Stomach (tissue), 9 donors: ENCODE measurements around the gene MTCH2. TPM values are rescaled to one million over a fixed set of nuclear protein-coding genes. Genes with fewer than 3 reads are reported as not detected.

Source experiments
- DNase-seq, 2 donors: peaks; one replicate each; pipeline versions ENCODE4 v3.0.0 to v3.0.0-alpha.2; 2013 to 2019
- H3K27ac ChIP-seq, 5 donors: fragments of 200-600 bp in 4 of 5; sonication (generic) in 4 of 5; one replicate each; pipeline ENCODE4 v1.5.1; 2013 to 2019; ENCODE audit warnings: mild to moderate bottlenecking in 1 of 5, moderate library complexity in 1 of 5
- H3K27me3 ChIP-seq, 3 donors: fragments of 200-600 bp; sonication (generic); one replicate each; pipeline ENCODE4 v1.5.1; 2017 to 2019; ENCODE audit warnings: mixed run types in 1 of 3
- H3K36me3 ChIP-seq, 4 donors: fragments of 200-600 bp; sonication (generic); 1 replicate in 3 of 4; 2 replicates in 1 of 4; pipeline ENCODE4 v1.5.1; 2016 to 2019
- H3K4me1 ChIP-seq, 4 donors: fragments of 200-600 bp; sonication (generic); one replicate each; pipeline ENCODE4 v1.5.1; 2016 to 2019
- H3K4me3 ChIP-seq, 4 donors: fragments of 200-600 bp; sonication (generic) in 3 of 4; one replicate each; pipeline ENCODE4 v1.5.1; 2016 to 2019; ENCODE audit warnings: mild to moderate bottlenecking in 1 of 4
- H3K9me3 ChIP-seq, 4 donors: fragments of 200-600 bp; sonication (generic); one replicate each; pipeline ENCODE4 v1.5.1; 2016 to 2019
- EP300 ChIP-seq: sonication (generic); formaldehyde crosslinking; IDR thresholded peaks from one replicate; pipeline ENCODE4 v1.6.1; 2017; ENCODE audit warnings: antibody characterized with exemption
- POLR2A ChIP-seq, 4 donors: fragments of 450-650 bp; IDR thresholded peaks; one replicate each; pipeline ENCODE4 v1.6.1; 2016; ENCODE audit warnings: antibody characterized with exemption in 4 of 4, control low read depth in 2 of 4, mild to moderate bottlenecking in 1 of 4, moderate library complexity in 1 of 4
- POLR2AphosphoS5 ChIP-seq, 3 donors: sonication (generic); formaldehyde crosslinking; IDR thresholded peaks; one replicate each; pipeline ENCODE4 v1.6.1; 2016; ENCODE audit warnings: antibody characterized with exemption in 3 of 3
- WGBS, 5 donors: extraction: QIAGEN DNeasy Blood & Tissue Kit in 3 of 5; methylation state at CpG; one replicate each; pipeline versions ENCODE4 v1.1.5 to v1.1.7; 2013 to 2018; 5-methylcytosine and 5-hydroxymethylcytosine counted together
- intact Hi-C: fragments of 100-400 bp; cut with DNase I; formaldehyde crosslinking; loops from one replicate; pipeline ENCODE4 v1.15.1; 2023; ENCODE audit warnings: low total_unique reads
- polyA plus RNA-seq, 3 donors: library from polyadenylated mRNA; stranded (reverse); fragments of 200-250 nt; gene quantifications; one replicate each; pipeline ENCODE4 v1.2.3, GENCODE V29; 2013
- total RNA-seq, 5 donors: library from RNA; depleted of rRNA; stranded (reverse); fragments of >200 nt; gene quantifications; one replicate each; pipeline versions ENCODE4 v1.1.0 to v1.2.3, GENCODE V29; 2014 to 2016
- TF ChIP-seq, protein P1 (sequence below), 7 experiments: fragments of 450-650 bp in 4 of 7; fragments of 200-600 bp in 3 of 7; sonication (generic) in 3 of 7; IDR thresholded peaks; one replicate each; pipeline ENCODE4 v1.5.1; 2016 to 2019; ENCODE audit warnings: antibody characterized with exemption in 7 of 7, control low read depth in 2 of 7, mild to moderate bottlenecking in 1 of 7
- donor health status: healthy with polysubstance abuse.
- donor health status: Bipolar disorder and iron deficiency.
- donor health status: healthy.

MTCH2 gene
- total and polyA plus RNA-seq, 8 donors, result 21.7 to 86.2 (median 45.8) TPM

DNA sequence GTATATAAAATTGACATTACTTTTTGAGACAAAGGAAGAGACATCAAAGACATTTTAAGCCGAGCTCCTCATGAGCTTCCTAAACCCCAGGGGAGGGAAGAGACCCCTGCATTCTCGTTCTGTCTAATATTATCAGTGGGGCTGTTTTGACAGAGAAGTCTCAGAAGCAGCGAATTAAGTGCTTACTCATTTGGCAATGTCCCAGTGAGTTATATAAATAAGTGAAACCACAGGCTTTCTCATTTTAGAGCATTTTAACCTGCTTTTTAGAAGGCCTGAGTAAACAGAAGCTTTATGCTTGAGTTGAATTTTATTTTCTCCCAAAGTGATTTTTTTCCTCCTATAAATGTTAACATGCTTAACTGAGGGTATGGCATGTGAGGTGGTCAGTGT lies 24.9 kb downstream of the MTCH2 start:
- Histone ChIP-seq H3K4me3 (no peak overlapping the region), H3K36me3 (peaks cover 32 to 58% (median 54%) of the 10 kb centered on the region in 4 donors), H3K27ac (no peak overlapping the region), H3K9me3 (no peaks in the 10 kb centered on the region), H3K4me1 (peaks cover 0 to 11% (median 5%) of the 10 kb centered on the region in 4 donors), H3K27me3 (no peaks in the 10 kb centered on the region)
- no peak for DNase-seq
- intact Hi-C loops, result no loop called here
- TF ChIP-seq, protein P1, sequence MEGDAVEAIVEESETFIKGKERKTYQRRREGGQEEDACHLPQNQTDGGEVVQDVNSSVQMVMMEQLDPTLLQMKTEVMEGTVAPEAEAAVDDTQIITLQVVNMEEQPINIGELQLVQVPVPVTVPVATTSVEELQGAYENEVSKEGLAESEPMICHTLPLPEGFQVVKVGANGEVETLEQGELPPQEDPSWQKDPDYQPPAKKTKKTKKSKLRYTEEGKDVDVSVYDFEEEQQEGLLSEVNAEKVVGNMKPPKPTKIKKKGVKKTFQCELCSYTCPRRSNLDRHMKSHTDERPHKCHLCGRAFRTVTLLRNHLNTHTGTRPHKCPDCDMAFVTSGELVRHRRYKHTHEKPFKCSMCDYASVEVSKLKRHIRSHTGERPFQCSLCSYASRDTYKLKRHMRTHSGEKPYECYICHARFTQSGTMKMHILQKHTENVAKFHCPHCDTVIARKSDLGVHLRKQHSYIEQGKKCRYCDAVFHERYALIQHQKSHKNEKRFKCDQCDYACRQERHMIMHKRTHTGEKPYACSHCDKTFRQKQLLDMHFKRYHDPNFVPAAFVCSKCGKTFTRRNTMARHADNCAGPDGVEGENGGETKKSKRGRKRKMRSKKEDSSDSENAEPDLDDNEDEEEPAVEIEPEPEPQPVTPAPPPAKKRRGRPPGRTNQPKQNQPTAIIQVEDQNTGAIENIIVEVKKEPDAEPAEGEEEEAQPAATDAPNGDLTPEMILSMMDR (IDR thresholded peaks at IDR 0.05), result no peak
- TF ChIP-seq EP300 (no peak), POLR2A (IDR thresholded peaks at IDR 0.05) (no peak), POLR2AphosphoS5 (IDR thresholded peaks at IDR 0.05) (no peak)
- WGBS, 5 donors, result 46 to 64% (median 54%) methylated on average over 3 of the region's 3 CpGs

DNA sequence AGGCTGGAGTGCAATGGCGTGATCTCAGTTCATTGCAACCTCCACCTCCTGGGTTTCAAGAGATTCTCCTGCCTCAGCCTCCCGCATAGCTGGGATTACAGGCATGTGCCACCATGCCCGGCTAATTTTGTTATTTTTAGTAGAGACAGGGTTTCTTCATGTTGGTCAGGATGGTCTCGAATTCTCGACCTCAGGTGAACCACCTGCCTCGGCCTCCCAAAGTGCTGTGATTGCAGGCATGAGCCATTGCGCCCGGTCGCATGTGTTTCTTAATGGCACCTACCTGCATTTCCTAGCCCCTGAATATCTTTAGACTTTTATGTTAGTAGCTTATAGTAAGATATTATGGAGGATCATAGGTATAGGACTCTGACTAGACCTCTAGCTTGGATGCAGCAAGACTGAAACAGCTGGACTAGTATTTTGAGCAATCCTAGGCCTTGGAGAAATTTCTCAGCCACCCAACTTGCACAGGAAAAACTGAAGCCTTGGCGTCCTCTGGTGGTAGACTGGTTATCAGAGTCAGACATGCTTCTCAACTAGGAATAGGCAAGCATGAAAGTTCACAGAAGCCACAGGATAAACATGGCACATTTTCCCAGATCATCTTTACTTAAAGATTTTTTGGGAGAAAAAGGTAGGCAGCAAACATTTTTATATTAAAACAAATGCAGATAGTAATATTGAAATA lies 25.5 kb downstream of the MTCH2 start:
- intact Hi-C loops, result no loop called here
- Histone ChIP-seq H3K27ac (no peak overlapping the region), H3K9me3 (no peaks in the 10 kb centered on the region), H3K4me3 (no peak overlapping the region), H3K27me3 (no peaks in the 10 kb centered on the region), H3K36me3 (peaks cover 27 to 52% (median 48%) of the 10 kb centered on the region in 4 donors), H3K4me1 (peaks cover 0 to 11% (median 5%) of the 10 kb centered on the region in 4 donors)
- DNase-seq, result peak in 1 of 2 donors; percentile 84
- 86 to 89% (median 87%) methylated on average over 10 of the region's 10 CpGs for WGBS, 5 donors
- TF ChIP-seq POLR2AphosphoS5 (IDR thresholded peaks at IDR 0.05) (peak in 1 of 3 donors; percentile 27), EP300 (no peak), POLR2A (IDR thresholded peaks at IDR 0.05) (no peak)
- TF ChIP-seq, protein P1 (IDR thresholded peaks at IDR 0.05), result peak in 5 of 7 experiments; percentile 11 to 48 (median 38)

DNA sequence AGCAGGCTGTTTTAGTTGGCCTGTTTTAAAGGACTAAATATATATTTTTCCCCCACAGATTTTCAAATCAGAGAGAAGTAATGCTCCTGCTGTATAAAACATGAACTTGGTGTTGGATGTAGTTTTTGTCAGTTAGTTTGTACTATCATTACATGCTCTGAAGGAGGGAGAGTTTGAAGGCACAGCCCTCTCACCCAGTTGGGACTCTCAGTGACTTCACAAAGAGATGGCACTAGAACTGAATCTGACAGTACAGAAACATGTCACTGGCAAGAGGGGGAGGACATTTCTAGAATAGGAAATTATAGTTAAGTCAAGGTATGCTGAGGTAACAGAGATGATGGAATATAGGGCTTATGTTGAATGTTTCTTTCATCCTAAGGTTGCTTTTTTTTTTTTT lies 27.1 kb downstream of the MTCH2 start:
- intact Hi-C loops, result no loop called here
- no peak for DNase-seq

DNA sequence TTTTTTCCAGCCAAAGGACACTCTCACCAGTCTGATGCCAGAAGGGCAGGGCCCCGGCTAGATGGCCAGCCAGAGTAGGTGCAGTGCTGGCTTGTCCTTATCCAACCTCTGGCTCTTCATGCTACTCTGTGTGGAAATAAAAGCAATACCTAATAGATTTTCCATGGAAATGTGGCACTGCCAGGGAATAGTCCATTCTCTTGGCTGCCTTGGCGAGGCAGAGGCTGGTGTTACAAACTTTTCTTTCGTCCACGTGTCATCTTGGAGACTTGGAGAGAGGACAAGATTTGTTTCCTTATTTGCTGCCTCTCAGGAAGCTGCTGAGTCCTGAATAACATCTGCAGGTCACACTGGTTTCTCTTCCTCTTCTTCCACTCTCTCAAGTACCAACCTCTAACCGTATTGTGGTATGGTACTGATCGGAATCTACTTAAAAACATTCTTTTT lies 31.0 kb downstream of the MTCH2 start:
- TF ChIP-seq EP300, result no peak
- no peak for TF ChIP-seq POLR2A (IDR thresholded peaks at IDR 0.05)
- TF ChIP-seq, protein P1 (IDR thresholded peaks at IDR 0.05), result no peak
- TF ChIP-seq POLR2AphosphoS5 (IDR thresholded peaks at IDR 0.05), result no peak
- 59 to 85% (median 78%) methylated on average over 6 of the region's 6 CpGs for WGBS, 5 donors
- no peaks in the 10 kb centered on the region for H3K9me3 ChIP-seq
- H3K27ac ChIP-seq, result no peak overlapping the region
- peaks cover 0 to 22% (median 10%) of the 10 kb centered on the region in 4 donors for H3K36me3 ChIP-seq
- H3K4me3 ChIP-seq, result no peak overlapping the region
- peaks cover 0 to 14% (median 3%) of the 10 kb centered on the region in 4 donors for H3K4me1 ChIP-seq
- DNase-seq, result no peak
- intact Hi-C loops, result no loop called here
- H3K27me3 ChIP-seq, result no peaks in the 10 kb centered on the region

More for the DNA sequence above, 27.1 kb downstream of the MTCH2 start:
- H3K4me1 ChIP-seq, result peaks cover 0 to 11% (median 5%) of the 10 kb centered on the region in 4 donors
- H3K4me3 ChIP-seq, result no peak overlapping the region
- no peaks in the 10 kb centered on the region for H3K27me3 ChIP-seq
- H3K27ac ChIP-seq, result no peak overlapping the region
- peaks cover 12 to 48% (median 39%) of the 10 kb centered on the region in 4 donors for H3K36me3 ChIP-seq
- TF ChIP-seq POLR2A (IDR thresholded peaks at IDR 0.05) (no peak), POLR2AphosphoS5 (IDR thresholded peaks at IDR 0.05) (no peak), EP300 (no peak)
- TF ChIP-seq, protein P1 (IDR thresholded peaks at IDR 0.05), result no peak
- no peaks in the 10 kb centered on the region for H3K9me3 ChIP-seq
